GM12891 (cell line): ENCODE results near the gene COL1A1.

Source experiments
- POLR2A ChIP-seq: IDR thresholded peaks from 2 replicates; pipeline ENCODE4 v1.6.1; 2011; ENCODE audit warnings: low read depth, low read length, control low read depth
- POLR2AphosphoS5 ChIP-seq: IDR thresholded peaks from 2 replicates; pipeline ENCODE4 v1.6.1; 2011; ENCODE audit warnings: low read depth, low read length, control low read depth
- POU2F2 ChIP-seq: IDR thresholded peaks from 2 replicates; pipeline ENCODE4 v1.6.1; 2011; ENCODE audit warnings: low read depth, mild to moderate bottlenecking, control low read depth, low read length, moderate library complexity
- SPI1 ChIP-seq: IDR thresholded peaks from 2 replicates; pipeline ENCODE4 v1.6.1; 2011; ENCODE audit warnings: low read depth, low read length, control low read depth
- TAF1 ChIP-seq: IDR thresholded peaks from 2 replicates; pipeline ENCODE4 v1.6.1; 2011; ENCODE audit warnings: low read depth, low read length, control low read depth

DNA sequence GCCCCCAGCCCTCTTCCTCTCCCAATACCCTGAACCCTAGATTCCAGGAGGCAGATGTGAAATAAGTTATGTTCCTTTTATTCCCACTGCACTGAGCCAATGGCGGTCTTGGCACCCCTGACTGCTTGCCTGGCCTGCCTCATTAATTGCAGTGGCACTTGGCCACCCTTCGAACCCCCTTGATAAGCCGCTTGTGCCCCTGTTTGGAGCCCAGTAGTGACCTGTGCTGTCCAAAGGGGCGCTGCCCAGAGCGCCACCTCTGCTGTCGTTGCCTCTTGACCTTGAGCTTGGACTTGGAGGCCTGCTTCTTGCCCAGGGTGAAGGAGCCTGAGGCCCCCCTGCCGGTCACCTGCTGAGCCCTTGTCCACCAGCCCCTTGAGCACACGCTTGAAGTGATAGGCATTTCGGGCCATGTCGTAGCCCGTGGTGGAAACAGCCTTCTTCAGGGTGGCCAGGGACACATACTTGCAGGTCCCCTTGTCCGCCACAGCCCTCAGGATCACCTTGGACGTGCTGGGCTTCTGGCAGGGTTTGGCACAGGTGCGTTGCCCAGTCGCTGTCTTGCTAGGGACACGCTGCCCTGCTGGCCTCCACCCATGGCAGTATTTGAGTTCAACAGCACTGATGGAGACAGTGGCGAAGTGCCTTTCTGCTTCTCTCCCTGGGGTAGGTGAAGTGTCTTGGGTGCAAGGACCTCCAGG lies 29.9 kb downstream of the COL1A1 start:
- TF ChIP-seq POLR2A (no peak), POLR2AphosphoS5 (no peak), TAF1 (no peak), SPI1 (no peak), POU2F2 (no peak)
